Measurements from ENCODE around the gene MSGN1.

DNA sequence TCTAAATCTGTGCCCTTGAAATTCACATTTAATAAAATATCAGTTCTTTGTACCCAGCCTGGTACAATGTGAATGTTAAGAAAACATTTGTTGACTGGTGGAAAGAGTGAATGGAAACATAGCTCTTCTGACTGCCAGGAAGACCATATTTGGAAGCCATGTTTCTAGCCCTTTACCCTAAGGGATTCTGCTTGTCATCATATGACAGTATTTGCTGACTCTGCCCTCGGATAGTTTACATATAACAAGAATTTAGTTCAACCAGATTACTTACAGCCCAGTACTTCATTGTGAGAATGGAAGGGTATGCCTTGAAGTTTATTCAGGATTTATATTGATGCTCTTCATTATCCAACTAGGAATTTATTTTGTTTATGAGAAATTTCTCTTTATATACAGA lies 48.4 kb downstream of the MSGN1 start:
- TF ChIP-seq, protein P1, sequence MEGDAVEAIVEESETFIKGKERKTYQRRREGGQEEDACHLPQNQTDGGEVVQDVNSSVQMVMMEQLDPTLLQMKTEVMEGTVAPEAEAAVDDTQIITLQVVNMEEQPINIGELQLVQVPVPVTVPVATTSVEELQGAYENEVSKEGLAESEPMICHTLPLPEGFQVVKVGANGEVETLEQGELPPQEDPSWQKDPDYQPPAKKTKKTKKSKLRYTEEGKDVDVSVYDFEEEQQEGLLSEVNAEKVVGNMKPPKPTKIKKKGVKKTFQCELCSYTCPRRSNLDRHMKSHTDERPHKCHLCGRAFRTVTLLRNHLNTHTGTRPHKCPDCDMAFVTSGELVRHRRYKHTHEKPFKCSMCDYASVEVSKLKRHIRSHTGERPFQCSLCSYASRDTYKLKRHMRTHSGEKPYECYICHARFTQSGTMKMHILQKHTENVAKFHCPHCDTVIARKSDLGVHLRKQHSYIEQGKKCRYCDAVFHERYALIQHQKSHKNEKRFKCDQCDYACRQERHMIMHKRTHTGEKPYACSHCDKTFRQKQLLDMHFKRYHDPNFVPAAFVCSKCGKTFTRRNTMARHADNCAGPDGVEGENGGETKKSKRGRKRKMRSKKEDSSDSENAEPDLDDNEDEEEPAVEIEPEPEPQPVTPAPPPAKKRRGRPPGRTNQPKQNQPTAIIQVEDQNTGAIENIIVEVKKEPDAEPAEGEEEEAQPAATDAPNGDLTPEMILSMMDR (IDR thresholded peaks at IDR 0.05) = no peak
- TF ChIP-seq POLR2AphosphoS5 (IDR thresholded peaks at IDR 0.05) = no peak
- TF ChIP-seq POLR2A (IDR thresholded peaks at IDR 0.05) = no peak
